CD1c-positive myeloid dendritic cell (primary cell): Measurements from ENCODE around the gene MAT2A.
"Not testable (repeated sequence)": the region's sequence is repeated elsewhere in the genome, so short reads cannot be mapped to it uniquely, and the experiment has no call there.

Experiments
- DNase-seq: peaks from one replicate; pipeline ENCODE4 v3.0.0-alpha.2; 2016; ENCODE audit errors: extremely low spot score

MAT2A gene

GRCh38 chr2:85579266-85579935 lies 40.4 kb downstream of the MAT2A start:
- DNase-seq, result peak; percentile 61

GRCh38 chr2:85580206-85580605 lies 41.2 kb downstream of the MAT2A start:
- DNase-seq, result no peak

GRCh38 chr2:85582492-85582891 lies 43.5 kb downstream of the MAT2A start:
- DNase-seq, result peak; percentile 20

GRCh38 chr2:85583667-85584353 lies 44.8 kb downstream of the MAT2A start:
- DNase-seq, result peak; percentile 17

- peak; percentile 38 for DNase-seq
These were observed 45.4 kb downstream of the MAT2A start, which contains the start of gene VAMP5 for GRCh38 chr2:85584354-85584856. VAMP5 (plus strand) TSS chr2:85584431; CDS start chr2:85584491, 60 bp downstream.

GRCh38 chr2:85584857-85585780 lies 46.2 kb downstream of the MAT2A start:
- peak; percentile 41 for DNase-seq

- peak; percentile 19 for DNase-seq
These were observed 46.8 kb downstream of the MAT2A start for GRCh38 chr2:85585781-85586105.

GRCh38 chr2:85588236-85588635 lies 49.3 kb downstream of the MAT2A start:
- no peak for DNase-seq

GRCh38 chr2:85588645-85589044 lies 49.7 kb downstream of the MAT2A start:
- no peak for DNase-seq

- no peak for DNase-seq
These were observed 50.2 kb downstream of the MAT2A start for GRCh38 chr2:85589181-85589580.

GRCh38 chr2:85589982-85590791 lies 51.2 kb downstream of the MAT2A start:
- DNase-seq, result peak; percentile 70

GRCh38 chr2:85590950-85591349 lies 52.0 kb downstream of the MAT2A start:
- DNase-seq, result peak; percentile 48

GRCh38 chr2:85591563-85591962 lies 52.6 kb downstream of the MAT2A start:
- DNase-seq, result no peak

- not testable (repeated sequence) for DNase-seq
These were observed 53.3 kb downstream of the MAT2A start for GRCh38 chr2:85592299-85592698.

GRCh38 chr2:85593023-85593422 lies 54.1 kb downstream of the MAT2A start:
- no peak for DNase-seq
